Epithelial cell of esophagus (primary cell): ENCODE results near the gene ETHE1.
"Not testable (repeated sequence)": the region's sequence is repeated elsewhere in the genome, so short reads cannot be mapped to it uniquely, and the experiment has no call there.

Source experiments
- DNase-seq: peaks from one replicate; pipeline ENCODE4 v3.0.0; 2010; ENCODE audit warnings: low read depth
- H3K4me3 ChIP-seq: 2 replicates; pipeline ENCODE4 v1.5.1; 2011; ENCODE audit warnings: mild to moderate bottlenecking, low read length, control low read depth
- TF ChIP-seq, protein P1 (sequence below): IDR thresholded peaks from 2 replicates; pipeline ENCODE4 v1.5.1; 2011; ENCODE audit warnings: low read depth, mild to moderate bottlenecking, low read length, control low read depth, inconsistent platforms; ENCODE audit not compliant: insufficient read depth; ENCODE audit errors: missing control alignments

The ETHE1 gene

GRCh38 chr19:43552198-43552450, 25.1 kb upstream of the ETHE1 start:
- TF ChIP-seq, protein P1, sequence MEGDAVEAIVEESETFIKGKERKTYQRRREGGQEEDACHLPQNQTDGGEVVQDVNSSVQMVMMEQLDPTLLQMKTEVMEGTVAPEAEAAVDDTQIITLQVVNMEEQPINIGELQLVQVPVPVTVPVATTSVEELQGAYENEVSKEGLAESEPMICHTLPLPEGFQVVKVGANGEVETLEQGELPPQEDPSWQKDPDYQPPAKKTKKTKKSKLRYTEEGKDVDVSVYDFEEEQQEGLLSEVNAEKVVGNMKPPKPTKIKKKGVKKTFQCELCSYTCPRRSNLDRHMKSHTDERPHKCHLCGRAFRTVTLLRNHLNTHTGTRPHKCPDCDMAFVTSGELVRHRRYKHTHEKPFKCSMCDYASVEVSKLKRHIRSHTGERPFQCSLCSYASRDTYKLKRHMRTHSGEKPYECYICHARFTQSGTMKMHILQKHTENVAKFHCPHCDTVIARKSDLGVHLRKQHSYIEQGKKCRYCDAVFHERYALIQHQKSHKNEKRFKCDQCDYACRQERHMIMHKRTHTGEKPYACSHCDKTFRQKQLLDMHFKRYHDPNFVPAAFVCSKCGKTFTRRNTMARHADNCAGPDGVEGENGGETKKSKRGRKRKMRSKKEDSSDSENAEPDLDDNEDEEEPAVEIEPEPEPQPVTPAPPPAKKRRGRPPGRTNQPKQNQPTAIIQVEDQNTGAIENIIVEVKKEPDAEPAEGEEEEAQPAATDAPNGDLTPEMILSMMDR: no peak
- no peak for DNase-seq
- H3K4me3 ChIP-seq: no peak overlapping the region

DNA sequence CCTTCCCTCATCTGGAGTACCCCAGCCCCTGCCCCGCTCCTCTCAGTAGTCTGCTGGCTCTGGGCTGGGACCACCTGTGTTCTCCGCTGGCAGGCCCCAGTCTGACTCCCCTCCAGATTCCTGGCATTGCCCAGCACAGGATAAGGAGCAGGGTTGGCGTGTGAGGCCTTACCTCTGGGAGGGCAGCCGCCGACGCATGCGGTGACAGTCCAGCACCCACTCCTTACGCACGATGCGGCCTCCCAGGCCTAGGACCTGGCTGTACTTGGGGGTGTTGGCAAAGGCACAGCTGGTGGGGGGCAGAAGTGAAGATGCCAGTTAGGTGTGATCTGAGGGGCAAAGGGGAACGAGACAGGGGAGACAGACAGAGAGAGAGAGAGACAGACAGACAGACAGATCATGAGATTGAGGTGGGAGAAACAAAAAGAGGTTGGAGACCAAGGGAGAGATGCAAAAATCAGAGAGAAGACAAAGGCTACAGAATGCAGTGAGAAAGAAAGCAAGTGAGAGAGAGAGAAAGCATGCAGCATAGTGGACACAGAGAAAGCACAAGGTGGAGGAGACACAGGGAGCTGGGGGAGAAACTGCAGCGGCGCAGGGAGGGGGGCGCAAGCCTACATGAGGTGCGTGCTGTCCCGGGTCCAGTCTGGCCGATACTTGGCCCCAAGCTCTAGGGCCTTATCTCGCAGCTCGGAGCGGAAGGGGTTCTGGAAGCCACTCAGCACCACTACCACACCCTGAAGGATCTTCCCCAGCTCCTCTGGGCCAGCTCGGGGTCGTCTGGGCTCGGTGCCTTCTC, 24.6 kb upstream of the ETHE1 start:
- no peak for DNase-seq
- TF ChIP-seq, protein P1: no peak
- no peak overlapping the region for H3K4me3 ChIP-seq

DNA sequence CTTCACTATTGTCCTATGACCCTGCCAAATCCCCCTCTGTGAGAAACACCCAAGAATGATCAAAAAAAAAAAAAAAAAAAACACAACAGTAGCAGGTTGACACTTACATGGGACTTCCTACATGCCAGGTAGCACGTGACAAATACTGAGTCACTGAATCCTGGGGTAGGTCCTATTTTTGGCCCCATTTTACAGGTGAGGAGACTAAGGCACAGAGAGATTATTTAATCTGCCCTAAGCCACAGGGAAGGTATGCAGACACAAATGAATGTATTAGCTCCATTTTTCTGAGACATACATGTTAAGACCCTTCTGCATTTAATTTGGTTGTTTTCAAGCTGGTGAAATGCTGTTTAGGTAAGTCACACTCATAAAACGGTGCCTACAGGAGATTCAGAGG, 21.7 kb upstream of the ETHE1 start:
- TF ChIP-seq, protein P1: no peak
- DNase-seq: no peak
- H3K4me3 ChIP-seq: no peak overlapping the region

GRCh38 chr19:43547926-43548325, 20.9 kb upstream of the ETHE1 start:
- H3K4me3 ChIP-seq, DNase-seq: not testable (repeated sequence)

- no peak overlapping the region for H3K4me3 ChIP-seq
- no peak for DNase-seq
- TF ChIP-seq, protein P1: no peak
Observed at GRCh38 chr19:43546581-43546980, 19.6 kb upstream of the ETHE1 start.

- no peak for DNase-seq
- TF ChIP-seq, protein P1: no peak
- H3K4me3 ChIP-seq: no peak overlapping the region
Observed at GRCh38 chr19:43545981-43546380, 19.0 kb upstream of the ETHE1 start.

GRCh38 chr19:43545276-43545675, 18.3 kb upstream of the ETHE1 start:
- no peak overlapping the region for H3K4me3 ChIP-seq
- TF ChIP-seq, protein P1: no peak
- no peak for DNase-seq
